ENCODE data around the gene CYREN.
"Not testable (repeated sequence)": the region's sequence is repeated elsewhere in the genome, so short reads cannot be mapped to it uniquely, and the experiment has no call there.

Gene CYREN, protein sequence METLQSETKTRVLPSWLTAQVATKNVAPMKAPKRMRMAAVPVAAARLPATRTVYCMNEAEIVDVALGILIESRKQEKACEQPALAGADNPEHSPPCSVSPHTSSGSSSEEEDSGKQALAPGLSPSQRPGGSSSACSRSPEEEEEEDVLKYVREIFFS

GRCh38 chr7:135170274-135170997, at the start of gene CYREN:
TSS of gene CYREN (minus strand) at chr7:135170707. CDS start at chr7:135168922, 1,785 bp downstream.
- peak; percentile 83 for DNase-seq

- DNase-seq = no peak
Measured at GRCh38 chr7:135217645-135218509, 47.4 kb upstream of the CYREN start.

GRCh38 chr7:135215698-135216097, 45.2 kb upstream of the CYREN start:
- DNase-seq = no peak

DNA sequence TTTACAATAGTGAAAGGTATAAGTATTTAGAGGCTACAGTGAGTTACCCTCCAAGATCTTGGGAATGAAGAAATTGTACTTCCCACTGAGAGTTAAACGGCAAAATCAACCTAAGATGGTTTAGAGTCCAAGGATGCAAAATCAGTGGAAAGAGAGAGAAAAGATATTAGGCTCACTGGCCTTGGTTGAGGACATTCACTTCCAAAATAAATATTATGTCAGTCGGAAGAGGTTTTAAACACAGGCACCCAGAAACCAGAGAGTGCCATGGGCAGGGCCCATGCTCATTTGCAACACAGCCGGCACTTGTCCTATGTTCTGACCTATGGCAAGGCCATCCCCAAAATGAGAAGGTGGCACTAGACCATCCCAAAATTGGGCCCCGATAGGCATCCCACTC, 44.7 kb upstream of the CYREN start:
- DNase-seq = no peak

GRCh38 chr7:135213831-135214230, 43.3 kb upstream of the CYREN start:
- DNase-seq = no peak

DNA sequence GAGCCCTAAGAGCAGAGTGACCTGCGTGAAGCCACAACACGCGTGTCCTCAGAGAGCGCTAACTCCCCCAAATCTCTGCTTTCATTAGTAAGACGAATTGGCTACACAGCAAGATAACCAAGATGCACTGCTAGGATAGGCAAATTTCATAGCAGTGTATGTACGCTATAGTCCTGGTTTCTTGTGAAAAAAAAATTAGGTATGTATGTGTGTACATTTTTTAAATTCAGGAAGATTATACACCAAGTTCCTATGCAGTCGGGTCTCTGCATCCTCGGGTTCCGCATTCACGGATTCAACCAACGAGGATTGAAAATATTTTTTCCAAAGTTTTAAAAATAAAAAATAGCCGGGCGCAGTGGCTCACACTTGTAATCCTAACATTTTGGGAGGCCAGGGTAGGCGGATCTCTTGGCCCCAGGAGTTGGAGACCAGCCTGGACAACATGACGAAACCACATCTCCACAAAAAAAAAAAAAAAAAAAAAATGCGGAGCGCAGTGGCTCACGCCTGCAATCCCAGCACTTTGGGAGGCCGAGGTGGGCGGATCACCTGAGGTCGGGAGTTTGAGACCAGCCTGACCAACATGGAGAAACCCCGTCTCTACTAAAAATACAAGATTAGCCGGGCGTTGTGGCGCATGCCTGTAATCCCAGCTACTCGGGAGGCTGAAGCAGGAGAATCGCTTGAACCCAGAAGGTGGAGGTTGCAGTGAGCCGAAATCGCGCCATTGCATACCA, 41.6 kb upstream of the CYREN start:
- not testable (repeated sequence) for DNase-seq

DNA sequence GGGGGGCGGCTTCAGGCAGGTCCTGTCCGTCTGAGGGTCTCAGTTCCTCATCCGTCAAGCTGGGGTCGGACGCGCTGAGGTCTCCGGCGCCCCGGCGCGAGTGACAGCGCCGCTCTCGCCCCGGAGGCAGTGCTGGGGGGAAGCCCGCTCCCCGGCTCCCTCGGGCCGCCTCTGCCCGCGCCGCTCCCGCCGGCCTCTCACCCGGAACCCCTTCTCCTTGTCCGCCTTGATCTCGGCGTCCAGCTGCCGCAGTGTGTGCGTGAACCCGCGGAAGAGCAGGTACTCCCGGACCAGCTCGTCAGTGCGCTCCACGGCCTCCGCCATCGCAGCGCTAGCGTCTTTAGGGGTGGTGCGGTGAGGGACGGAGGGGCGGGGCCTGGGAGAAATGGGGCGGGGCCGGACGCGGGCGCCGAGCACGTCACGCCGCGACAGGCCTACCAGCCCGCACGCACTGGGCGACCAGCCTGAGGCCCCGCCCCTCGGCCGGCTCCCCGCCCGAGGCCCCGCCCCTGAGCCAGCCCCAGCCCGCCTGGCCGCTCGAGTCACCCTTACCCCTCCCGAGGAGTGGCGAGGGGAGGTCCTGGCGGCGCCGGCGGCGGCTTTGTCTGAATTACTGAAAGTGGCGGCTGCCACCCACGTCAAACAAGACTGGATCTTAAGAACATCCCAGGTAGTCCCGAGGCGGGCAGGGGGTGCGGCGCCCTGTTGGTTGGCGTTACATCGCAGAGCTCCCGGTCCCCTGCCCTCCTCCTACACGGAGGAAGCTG, 40.9 kb upstream of the CYREN start, which contains the start of gene WDR91:
TSS of gene WDR91 (minus strand) at position 348 of the 767 bp plus-strand sequence. CDS start at position 324, 24 bp downstream.
- DNase-seq = peak; percentile 51

- DNase-seq = no peak
Measured at GRCh38 chr7:135210888-135211178, 40.3 kb upstream of the CYREN start.

DNA sequence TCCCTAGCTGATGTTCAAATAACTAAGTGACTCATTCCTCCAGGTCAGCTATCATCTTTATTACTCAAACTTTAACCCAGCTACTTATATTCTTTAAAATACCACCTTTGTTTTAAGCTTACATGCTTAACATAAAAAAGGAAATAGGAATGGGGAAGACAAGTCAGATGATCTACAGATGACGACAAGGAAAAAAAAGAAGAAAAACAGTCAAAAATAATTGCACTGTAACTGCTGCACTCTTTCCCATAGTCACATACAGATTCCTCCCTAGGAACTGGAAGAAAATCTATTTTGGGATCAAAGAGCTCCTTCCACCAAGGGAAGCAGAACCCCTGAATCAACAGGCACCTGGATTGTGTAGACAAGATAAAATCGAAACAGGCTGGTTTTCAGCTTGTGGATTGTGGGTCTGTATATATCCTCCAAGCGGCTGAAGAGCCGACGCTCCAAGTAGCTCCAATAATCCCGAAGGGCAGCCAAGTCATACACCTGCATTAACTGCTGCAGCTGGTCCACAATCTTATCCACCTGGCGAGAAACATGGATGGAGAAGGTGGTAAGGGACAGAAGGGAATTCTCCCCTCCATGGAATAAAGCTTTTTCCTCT, 38.8 kb upstream of the CYREN start:
- DNase-seq = no peak

- DNase-seq = no peak
Measured at GRCh38 chr7:135208102-135208793, 37.7 kb upstream of the CYREN start.

GRCh38 chr7:135207406-135208101, 37.0 kb upstream of the CYREN start:
- no peak for DNase-seq

- no peak for DNase-seq
Measured at GRCh38 chr7:135206941-135207391, 36.5 kb upstream of the CYREN start.

DNA sequence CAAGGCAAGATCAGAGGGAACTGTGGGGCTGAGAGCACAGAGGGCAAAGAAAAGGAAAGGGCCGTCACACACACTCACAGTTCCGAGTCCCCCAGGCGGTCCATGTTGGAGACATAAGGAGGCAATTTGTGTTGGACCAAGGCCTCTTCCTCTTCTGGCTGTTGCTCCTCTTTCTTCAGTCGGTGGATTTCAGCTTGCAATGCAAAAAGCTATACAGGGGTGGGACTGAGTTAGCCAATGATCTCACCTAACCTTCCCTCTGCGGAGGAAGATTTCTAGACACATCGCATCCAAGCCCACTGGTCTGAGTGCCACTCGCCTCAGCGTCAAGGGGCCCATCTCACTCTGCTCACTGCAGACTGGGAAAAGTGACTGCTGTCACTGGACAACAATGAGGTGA, 35.3 kb upstream of the CYREN start:
- no peak for DNase-seq

DNA sequence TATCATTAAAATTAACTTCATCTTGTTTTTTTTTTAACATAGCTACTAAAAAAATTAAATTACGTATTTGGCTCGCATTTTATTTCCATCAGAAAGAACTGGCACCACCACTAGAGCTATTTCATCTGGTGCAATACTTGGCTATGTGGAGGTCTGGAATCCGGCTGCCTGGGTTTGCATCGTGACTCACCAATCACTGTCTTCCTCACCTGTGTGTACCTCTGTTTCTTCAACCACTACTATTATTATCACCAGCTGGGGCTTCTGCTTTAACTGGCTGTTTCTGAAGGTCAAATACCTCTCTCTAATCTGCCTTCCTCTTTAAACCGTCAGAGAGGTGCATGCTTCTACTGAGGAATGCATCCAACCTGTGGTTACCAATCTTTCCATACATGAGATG, 34.4 kb upstream of the CYREN start:
- DNase-seq = peak; percentile 53

DNA sequence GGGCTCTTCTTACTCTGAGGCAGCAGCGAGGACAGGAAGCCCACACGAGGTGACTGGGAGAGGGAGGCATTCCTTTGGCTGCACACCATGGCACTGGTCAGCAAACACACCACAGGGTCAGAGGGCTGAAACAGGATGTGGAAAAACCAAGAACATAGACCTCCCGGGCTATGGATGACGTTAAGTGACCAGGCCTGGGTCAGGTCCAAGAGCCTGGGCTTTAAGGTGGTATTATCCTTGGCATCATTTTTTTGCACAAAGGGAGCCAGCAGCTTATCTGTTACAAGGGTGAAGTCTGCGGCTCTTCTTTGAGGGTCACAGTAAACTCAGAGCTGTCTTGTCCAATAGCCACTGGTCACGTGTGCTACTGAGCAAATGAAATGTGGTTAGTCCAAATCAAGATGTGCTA, 33.8 kb upstream of the CYREN start:
- peak; percentile 61 for DNase-seq

- no peak for DNase-seq
Measured at GRCh38 chr7:135201350-135201749, 30.8 kb upstream of the CYREN start.

- peak; percentile 16 for DNase-seq
Measured at GRCh38 chr7:135200821-135201331, 30.4 kb upstream of the CYREN start.

DNA sequence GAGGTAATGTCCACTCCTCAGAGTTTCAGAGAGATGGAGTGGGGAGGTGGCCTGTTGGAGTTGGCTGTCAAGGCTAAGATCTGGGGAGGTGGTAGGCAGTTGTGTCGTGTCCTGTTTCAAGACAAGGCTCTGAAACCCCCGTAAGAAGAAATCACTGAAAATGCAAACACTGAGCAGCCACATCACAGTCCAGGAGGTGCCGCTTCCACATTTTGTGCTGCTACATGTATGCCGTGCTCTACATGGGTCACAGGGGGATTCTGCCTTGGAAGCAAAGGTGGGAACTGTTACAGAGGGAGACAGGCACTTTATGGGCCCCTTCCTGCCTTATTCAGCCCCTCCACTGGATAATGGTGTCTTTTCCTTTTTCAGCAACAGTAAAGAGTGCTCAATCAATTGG, 28.9 kb upstream of the CYREN start:
- DNase-seq = no peak

- DNase-seq = no peak
Measured at GRCh38 chr7:135197906-135198655, 27.6 kb upstream of the CYREN start.

DNA sequence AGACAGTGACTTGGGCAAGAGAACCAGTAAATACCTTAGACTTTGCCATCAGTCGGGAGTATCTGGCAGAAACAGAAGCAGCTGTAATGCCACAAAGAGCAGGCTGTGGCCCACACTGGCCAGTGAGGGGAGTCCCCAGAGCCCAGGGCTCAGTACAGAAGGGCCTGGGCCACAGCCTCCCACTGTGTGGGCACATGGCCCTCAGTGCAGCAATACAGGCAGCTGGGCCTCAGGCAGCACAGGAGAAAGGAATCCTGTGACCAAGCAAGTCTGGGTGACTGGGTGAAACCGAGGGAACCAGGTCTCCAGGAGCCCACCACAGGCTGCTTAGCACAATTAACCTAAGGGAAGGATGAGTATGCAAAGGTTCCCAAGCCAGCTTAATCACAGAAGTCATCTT, 26.8 kb upstream of the CYREN start:
- no peak for DNase-seq
